ENCODE data around the gene IQSEC1.

DNA sequence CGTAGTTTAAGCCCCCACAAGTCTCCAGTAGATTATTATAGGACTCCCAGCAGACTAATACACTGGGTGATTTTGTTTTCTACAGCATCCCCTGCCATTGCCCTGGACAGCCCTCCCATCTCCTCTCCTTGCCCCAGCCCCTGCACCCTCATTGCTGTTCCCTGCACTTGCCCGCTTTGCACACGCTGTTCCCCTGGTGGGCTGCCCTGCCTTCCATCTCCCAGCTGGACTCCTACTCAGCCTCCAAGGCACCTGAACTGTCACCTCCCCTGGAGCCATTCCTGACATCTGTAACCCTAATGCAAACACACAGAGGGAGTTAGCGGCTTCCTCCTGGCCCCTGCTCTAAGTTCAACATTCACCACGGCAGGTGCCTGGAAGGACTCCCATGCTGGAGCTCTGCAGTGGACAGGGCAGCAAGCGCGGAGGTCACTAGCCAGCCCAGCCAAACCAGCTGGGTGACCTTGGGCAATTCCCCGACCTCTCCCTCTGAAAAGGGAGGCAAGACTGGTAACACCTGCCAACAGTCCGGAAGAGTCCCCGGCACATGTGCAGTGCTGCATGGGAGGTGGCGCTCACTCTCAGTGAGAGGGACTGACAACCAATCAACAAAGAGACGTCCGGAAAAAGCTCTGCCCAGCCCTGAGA lies 38.8 kb upstream of the IQSEC1 start:
- TF ChIP-seq CTCF (IDR thresholded peaks at IDR 0.05; ENCODE audit: control extremely low read depth in 1 of 3, insufficient read depth in 1 of 3, low read depth in 1 of 3, low read length in 3 of 3) (no peak), POLR2AphosphoS5 (IDR thresholded peaks at IDR 0.05; ENCODE audit: low read depth, low read length) (no peak)
